GM12872 (cell line): ENCODE measurements around the gene ZYG11B.

ENCODE experiments used
- CTCF ChIP-seq: IDR thresholded peaks from 3 replicates; pipeline ENCODE4 v1.5.1; 2011; ENCODE audit warnings: low read depth, mild to moderate bottlenecking, low read length, moderate library complexity; ENCODE audit not compliant: insufficient read depth

The ZYG11B gene

GRCh38 chr1:52684545-52684944, 41.7 kb upstream of the ZYG11B start:
- no peak for TF ChIP-seq CTCF

GRCh38 chr1:52686261-52686751, 39.9 kb upstream of the ZYG11B start:
- peak; percentile 76 for TF ChIP-seq CTCF

- no peak for TF ChIP-seq CTCF
Measured at GRCh38 chr1:52686830-52687229, 39.4 kb upstream of the ZYG11B start.

GRCh38 chr1:52691821-52692220, 34.4 kb upstream of the ZYG11B start:
- TF ChIP-seq CTCF = no peak

GRCh38 chr1:52692697-52693096, 33.6 kb upstream of the ZYG11B start:
- TF ChIP-seq CTCF = no peak

GRCh38 chr1:52693843-52694242, 32.4 kb upstream of the ZYG11B start:
- TF ChIP-seq CTCF = no peak

- TF ChIP-seq CTCF = no peak
Measured at GRCh38 chr1:52695627-52696026, 30.6 kb upstream of the ZYG11B start.
